SK-N-SH (cell line): ENCODE measurements around the gene TSHZ3. TPM values are rescaled to one million over a fixed set of nuclear protein-coding genes. Genes with fewer than 3 reads are reported as not detected.
A peak's percentile ranks its signal among the peaks of the same experiment; 100 is the strongest.

Experiments used
- CTCF ChIA-PET: fragments of 300-600, 350-600 bp; formaldehyde crosslinking; extraction: SDS; loops from one replicate; lab custom pipeline; 2021; lab: Yijun Ruan, JAX
- POLR2A ChIA-PET: fragments of 350-600 bp; sonication (Branson Sonifier 250); formaldehyde crosslinking; extraction: SDS; loops from one replicate; lab custom pipeline; 2020; ENCODE audit warnings: antibody characterized with exemption, inconsistent platforms; lab: Yijun Ruan, JAX
- DNase-seq: peaks from one replicate; pipeline ENCODE4 v3.0.0; 2012
- H2AFZ ChIP-seq: fragments of 200-600 bp; sonication (generic); 2 replicates; pipeline ENCODE4 v1.8.1; 2016; ENCODE audit warnings: antibody characterized with exemption, mild to moderate bottlenecking, low read depth
- H3F3A ChIP-seq: fragments of 200-600 bp; sonication (generic); replicated peaks from 2 replicates; pipeline ENCODE3; 2016; ENCODE audit warnings: antibody characterized with exemption, mild to moderate bottlenecking; ENCODE audit not compliant: insufficient read depth
- H3K27ac ChIP-seq, 2 experiments: fragments of 200-500 bp in 1 of 2; fragments of 200-600 bp in 1 of 2; sonication (Bioruptor generic) in 1 of 2; sonication (generic), shearing (Covaris generic) in 1 of 2; 2 replicates each; pipeline versions ENCODE4 v1.5.1 to v1.6.1; 2014 to 2016; ENCODE audit warnings: low read depth in 2 of 2, inconsistent platforms in 1 of 2, low read length in 1 of 2, mild to moderate bottlenecking in 1 of 2, mixed read lengths in 1 of 2
- H3K27me3 ChIP-seq: fragments of 200-600 bp; sonication (generic), shearing (Covaris generic); 2 replicates; pipeline ENCODE4 v1.6.1; 2016; ENCODE audit warnings: mixed run types; ENCODE audit not compliant: insufficient read depth
- H3K36me3 ChIP-seq, 2 experiments: fragments of 200-500 bp in 1 of 2; fragments of 200-600 bp in 1 of 2; sonication (Bioruptor generic) in 1 of 2; sonication (generic) in 1 of 2; replicated peaks in 1 of 2; 2 replicates each; pipeline versions ENCODE3 to v1.5.1; 2014 to 2016; ENCODE audit warnings: low read length in 1 of 2, mild to moderate bottlenecking in 1 of 2; ENCODE audit not compliant: insufficient read depth in 2 of 2, control insufficient read depth in 1 of 2
- H3K4me1 ChIP-seq, 2 experiments: fragments of 200-500 bp in 1 of 2; fragments of 200-600 bp in 1 of 2; sonication (Bioruptor generic) in 1 of 2; sonication (generic), shearing (Covaris generic) in 1 of 2; 2 replicates each; pipeline versions ENCODE4 v1.5.1 to v1.6.1; 2014 to 2016; ENCODE audit warnings: low read depth in 1 of 2, low read length in 1 of 2, mixed run types in 1 of 2; ENCODE audit not compliant: insufficient read depth in 2 of 2, control insufficient read depth in 1 of 2
- H3K4me2 ChIP-seq: fragments of 200-600 bp; sonication (generic), shearing (Covaris generic); 2 replicates; pipeline ENCODE4 v1.6.1; 2017; ENCODE audit warnings: mixed run types
- H3K4me3 ChIP-seq, 2 experiments: fragments of 200-500 bp in 1 of 2; fragments of 200-600 bp in 1 of 2; sonication (Bioruptor generic) in 1 of 2; sonication (generic), shearing (Covaris generic) in 1 of 2; 2 replicates each; pipeline versions ENCODE4 v1.5.1 to v1.8.1; 2014 to 2016; ENCODE audit warnings: low read depth in 2 of 2, inconsistent platforms in 1 of 2, low read length in 1 of 2, mild to moderate bottlenecking in 1 of 2, mixed read lengths in 1 of 2, moderate library complexity in 1 of 2
- H3K79me2 ChIP-seq: fragments of 200-600 bp; sonication (generic); 2 replicates; pipeline ENCODE4 v1.8.1; 2017; ENCODE audit warnings: mild to moderate bottlenecking; ENCODE audit not compliant: insufficient read depth
- H3K9ac ChIP-seq: fragments of 200-600 bp; sonication (generic); 2 replicates; pipeline ENCODE4 v1.6.1; 2017; ENCODE audit warnings: mixed run types
- H3K9me2 ChIP-seq: fragments of 200-600 bp; sonication (generic); 2 replicates; pipeline ENCODE4 v1.6.1; 2017; ENCODE audit warnings: mixed run types
- H3K9me3 ChIP-seq: fragments of 200-600 bp; sonication (generic); 2 replicates; pipeline ENCODE4 v1.6.1; 2017; ENCODE audit warnings: mixed run types, mild to moderate bottlenecking, moderate library complexity
- H4K20me1 ChIP-seq: fragments of 200-600 bp; sonication (generic); 2 replicates; pipeline ENCODE4 v1.6.1; 2017; ENCODE audit warnings: mild to moderate bottlenecking, mixed run types; ENCODE audit not compliant: insufficient read depth
- CHD2 ChIP-seq: fragments of 150-350 bp; IDR thresholded peaks from 2 replicates; pipeline ENCODE4 v1.6.1; 2018; ENCODE audit warnings: low read length; ENCODE audit not compliant: partially characterized antibody
- ELF1 ChIP-seq: IDR thresholded peaks from 2 replicates; pipeline ENCODE4 v1.4.0; 2012
- EP300 ChIP-seq, 2 experiments: IDR thresholded peaks; 2 replicates each; pipeline versions ENCODE4 v1.4.0 to v1.6.1; 2012; ENCODE audit warnings: borderline replicate concordance in 1 of 2, low read depth in 1 of 2, low read length in 1 of 2
- EZH2phosphoT487 ChIP-seq: fragments of 200-600 bp; sonication (generic); IDR thresholded peaks from 2 replicates; pipeline ENCODE4 v1.6.1; 2017; ENCODE audit warnings: low read depth, mixed run types, mild to moderate bottlenecking, antibody characterized with exemption, moderate library complexity, borderline replicate concordance
- FOXM1 ChIP-seq: IDR thresholded peaks from 2 replicates; pipeline ENCODE4 v1.4.0; 2012; ENCODE audit warnings: low read depth, mild to moderate bottlenecking
- JUND ChIP-seq: IDR thresholded peaks from 2 replicates; pipeline ENCODE4 v1.4.0; 2012
- MXI1 ChIP-seq: IDR thresholded peaks from 2 replicates; pipeline ENCODE4 v1.6.1; 2012; ENCODE audit warnings: mild to moderate bottlenecking, low read depth, low read length, improper control_type of control experiment
- NRF1 ChIP-seq: IDR thresholded peaks from 2 replicates; pipeline ENCODE4 v1.6.1; 2012; ENCODE audit warnings: low read depth, mild to moderate bottlenecking, low read length
- POLR2AphosphoS5 ChIP-seq: IDR thresholded peaks from 2 replicates; pipeline ENCODE4 v1.6.1; 2012; ENCODE audit warnings: low read depth, low read length
- RCOR1 ChIP-seq: fragments of 150-350 bp; IDR thresholded peaks from 2 replicates; pipeline ENCODE4 v1.6.1; 2017; ENCODE audit warnings: antibody characterized with exemption, low read length
- RXRA ChIP-seq: IDR thresholded peaks from 2 replicates; pipeline ENCODE4 v1.4.0; 2012; ENCODE audit warnings: low read depth, mild to moderate bottlenecking, borderline replicate concordance
- SIN3A ChIP-seq: IDR thresholded peaks from 2 replicates; pipeline ENCODE4 v1.6.1; 2012; ENCODE audit warnings: low read depth, mild to moderate bottlenecking, low read length, moderate library complexity, borderline replicate concordance
- SMC3 ChIP-seq: IDR thresholded peaks from 2 replicates; pipeline ENCODE4 v1.6.1; 2012; ENCODE audit warnings: low read depth, low read length, improper control_type of control experiment
- TAF1 ChIP-seq: IDR thresholded peaks from 2 replicates; pipeline ENCODE4 v1.6.1; 2012; ENCODE audit warnings: low read depth, mild to moderate bottlenecking, low read length, moderate library complexity, borderline replicate concordance
- TCF12 ChIP-seq: IDR thresholded peaks from 2 replicates; pipeline ENCODE4 v1.4.0; 2012
- WGBS: methylation state at CpG from one replicate; pipeline ENCODE4 v1.1.6; 2017; ENCODE audit warnings: low lambda C conversion rate; 5-methylcytosine and 5-hydroxymethylcytosine counted together
- polyA plus RNA-seq, 3 experiments: library from polyadenylated mRNA; depleted of rRNA; stranded (reverse); fragments of >200 nt; gene quantifications; 2 replicates each; pipeline ENCODE4 v1.2.3, GENCODE V29; 2012
- TF ChIP-seq, protein P1 (sequence below): IDR thresholded peaks from 2 replicates; pipeline ENCODE4 v1.4.0; 2012; ENCODE audit warnings: low read depth, borderline replicate concordance
- TF ChIP-seq, protein P2 (sequence below): fragments of 150-350 bp; IDR thresholded peaks from 2 replicates; pipeline ENCODE4 v1.6.1; 2017; ENCODE audit warnings: antibody characterized with exemption, low read length, low read depth, borderline replicate concordance
- TF ChIP-seq, protein P3 (sequence below): IDR thresholded peaks from 2 replicates; pipeline ENCODE4 v1.4.0; 2012; ENCODE audit warnings: low read depth, borderline replicate concordance
- TF ChIP-seq, protein P4 (sequence below): IDR thresholded peaks from 2 replicates; pipeline ENCODE4 v1.6.1; 2012; ENCODE audit warnings: mild to moderate bottlenecking, low read depth, low read length, moderate library complexity

Gene TSHZ3
- polyA plus RNA-seq, 1 of the 3 experiments (the other 2 are of a cell fraction) = 3.3 TPM

DNA sequence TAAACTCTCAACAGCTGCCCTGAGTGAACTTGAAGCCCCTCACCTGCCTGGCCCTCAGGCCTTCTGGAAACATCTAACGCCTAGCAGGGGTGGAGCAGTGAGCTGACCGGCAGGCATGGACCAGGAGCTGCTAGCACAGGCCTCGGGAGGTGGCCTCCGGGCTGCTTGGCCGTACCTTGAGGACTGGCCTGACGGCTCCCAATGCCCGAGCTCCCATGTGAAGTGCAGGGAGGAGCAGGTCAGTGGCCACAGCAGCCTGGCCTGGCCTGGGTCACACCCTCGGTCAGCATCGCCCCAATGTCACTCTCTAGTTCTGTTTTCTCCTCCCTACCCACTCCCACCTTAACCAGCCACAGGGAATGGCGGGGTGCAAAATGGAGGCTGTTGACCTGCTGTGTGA is 19.0 kb downstream of the TSHZ3 start:
- peak overlapping the region in 1 of 2 experiments; percentile 7; a peak in 1 of 4 replicates for H3K27ac ChIP-seq
- 84% methylated on average over 9 of the region's 10 CpGs for WGBS
- no peak overlapping the region for H3K4me2 ChIP-seq
- no peak overlapping the region for H2AFZ ChIP-seq
- no peak for DNase-seq
- H4K20me1 ChIP-seq = peaks cover 7% of the 10 kb centered on the region
- no peak overlapping the region for H3K4me3 ChIP-seq
- peaks cover 20 to 53% of the 10 kb centered on the region in 2 experiments; a peak in 3 of 4 replicates for H3K4me1 ChIP-seq
- no peaks in the 10 kb centered on the region for H3K9me2 ChIP-seq
- H3K9me3 ChIP-seq = no peaks in the 10 kb centered on the region
- no peaks in the 10 kb centered on the region for H3F3A ChIP-seq
- H3K27me3 ChIP-seq = no peaks in the 10 kb centered on the region
- H3K36me3 ChIP-seq = no peaks in the 10 kb centered on the region
- H3K79me2 ChIP-seq = peaks cover 83% of the 10 kb centered on the region
- POLR2A ChIA-PET = no interaction called here
- H3K9ac ChIP-seq = no peak overlapping the region
- CTCF ChIA-PET = interaction anchor here (1.2 to 3.3 kb wide), 4 partner anchors 8 to 595 kb away, joined by 3 to 17 read pairs (median 9); no protein-coding TSS in a partner anchor
- no peak for TF ChIP-seq JUND
- no peak for TF ChIP-seq ELF1
- TF ChIP-seq SIN3A = no peak
- no peak for TF ChIP-seq RXRA
- TF ChIP-seq SMC3 = no peak
- TF ChIP-seq EP300 (IDR thresholded peaks at IDR 0.05; ENCODE audit: borderline replicate concordance in 1 of 2, low read depth in 1 of 2, low read length in 1 of 2) = no peak
- TF ChIP-seq, protein P1, sequence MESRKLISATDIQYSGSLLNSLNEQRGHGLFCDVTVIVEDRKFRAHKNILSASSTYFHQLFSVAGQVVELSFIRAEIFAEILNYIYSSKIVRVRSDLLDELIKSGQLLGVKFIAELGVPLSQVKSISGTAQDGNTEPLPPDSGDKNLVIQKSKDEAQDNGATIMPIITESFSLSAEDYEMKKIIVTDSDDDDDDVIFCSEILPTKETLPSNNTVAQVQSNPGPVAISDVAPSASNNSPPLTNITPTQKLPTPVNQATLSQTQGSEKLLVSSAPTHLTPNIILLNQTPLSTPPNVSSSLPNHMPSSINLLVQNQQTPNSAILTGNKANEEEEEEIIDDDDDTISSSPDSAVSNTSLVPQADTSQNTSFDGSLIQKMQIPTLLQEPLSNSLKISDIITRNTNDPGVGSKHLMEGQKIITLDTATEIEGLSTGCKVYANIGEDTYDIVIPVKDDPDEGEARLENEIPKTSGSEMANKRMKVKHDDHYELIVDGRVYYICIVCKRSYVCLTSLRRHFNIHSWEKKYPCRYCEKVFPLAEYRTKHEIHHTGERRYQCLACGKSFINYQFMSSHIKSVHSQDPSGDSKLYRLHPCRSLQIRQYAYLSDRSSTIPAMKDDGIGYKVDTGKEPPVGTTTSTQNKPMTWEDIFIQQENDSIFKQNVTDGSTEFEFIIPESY = no peak
- no peak for TF ChIP-seq RCOR1
- no peak for TF ChIP-seq TCF12
- TF ChIP-seq MXI1 = no peak
- no peak for TF ChIP-seq TAF1
- TF ChIP-seq, protein P2, sequence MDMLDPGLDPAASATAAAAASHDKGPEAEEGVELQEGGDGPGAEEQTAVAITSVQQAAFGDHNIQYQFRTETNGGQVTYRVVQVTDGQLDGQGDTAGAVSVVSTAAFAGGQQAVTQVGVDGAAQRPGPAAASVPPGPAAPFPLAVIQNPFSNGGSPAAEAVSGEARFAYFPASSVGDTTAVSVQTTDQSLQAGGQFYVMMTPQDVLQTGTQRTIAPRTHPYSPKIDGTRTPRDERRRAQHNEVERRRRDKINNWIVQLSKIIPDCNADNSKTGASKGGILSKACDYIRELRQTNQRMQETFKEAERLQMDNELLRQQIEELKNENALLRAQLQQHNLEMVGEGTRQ = no peak
- no peak for TF ChIP-seq FOXM1
- TF ChIP-seq, protein P3, sequence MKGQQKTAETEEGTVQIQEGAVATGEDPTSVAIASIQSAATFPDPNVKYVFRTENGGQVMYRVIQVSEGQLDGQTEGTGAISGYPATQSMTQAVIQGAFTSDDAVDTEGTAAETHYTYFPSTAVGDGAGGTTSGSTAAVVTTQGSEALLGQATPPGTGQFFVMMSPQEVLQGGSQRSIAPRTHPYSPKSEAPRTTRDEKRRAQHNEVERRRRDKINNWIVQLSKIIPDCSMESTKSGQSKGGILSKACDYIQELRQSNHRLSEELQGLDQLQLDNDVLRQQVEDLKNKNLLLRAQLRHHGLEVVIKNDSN = no peak
- TF ChIP-seq POLR2AphosphoS5 = no peak

DNA sequence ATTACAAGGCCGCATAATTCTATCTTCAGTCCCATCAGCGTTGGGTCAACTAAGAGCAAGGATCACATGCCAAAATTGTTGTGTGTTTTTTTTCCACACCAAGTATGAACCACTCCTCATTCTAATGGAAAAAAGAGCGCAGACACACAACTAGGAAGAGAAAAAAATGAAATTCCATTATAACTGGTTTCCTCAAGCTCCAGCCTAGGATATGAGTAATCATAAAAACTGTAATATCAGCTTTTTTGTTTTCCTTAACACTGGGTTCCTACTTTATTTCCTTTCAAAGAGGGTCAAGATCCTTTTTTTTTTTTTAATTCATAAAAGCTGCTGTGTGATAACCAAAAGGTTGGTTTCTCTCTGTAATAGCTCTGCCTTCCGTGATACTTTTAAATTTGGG is 19.4 kb downstream of the TSHZ3 start:
- H3F3A ChIP-seq = no peaks in the 10 kb centered on the region
- no peaks in the 10 kb centered on the region for H3K9me2 ChIP-seq
- CTCF ChIA-PET = interaction anchor here (3.0 to 3.3 kb wide), 2 partner anchors 9 to 15 kb away, joined by 13 to 17 read pairs; no protein-coding TSS in a partner anchor
- H3K4me2 ChIP-seq = no peak overlapping the region
- H3K36me3 ChIP-seq = no peaks in the 10 kb centered on the region
- H4K20me1 ChIP-seq = peaks cover 7% of the 10 kb centered on the region
- no peaks in the 10 kb centered on the region for H3K9me3 ChIP-seq
- 0 out of 4 replicates have a peak overlapping the region, but pooled peaks of 1 of the 2 experiments have one; percentile 7 for H3K27ac ChIP-seq
- peaks cover 20 to 51% of the 10 kb centered on the region in 2 experiments; a peak in 3 of 4 replicates for H3K4me1 ChIP-seq
- H3K4me3 ChIP-seq = no peak overlapping the region
- H3K27me3 ChIP-seq = no peaks in the 10 kb centered on the region
- WGBS = 81% methylated on average over 4 of the region's 4 CpGs
- DNase-seq = no peak
- peaks cover 81% of the 10 kb centered on the region for H3K79me2 ChIP-seq
- POLR2A ChIA-PET = interaction anchor here (0.7 kb wide), 1 partner anchor 611 kb away, joined by 4 read pairs; no protein-coding TSS in a partner anchor
- no peak overlapping the region for H2AFZ ChIP-seq
- no peak overlapping the region for H3K9ac ChIP-seq
- no peak for TF ChIP-seq TAF1
- no peak for TF ChIP-seq EZH2phosphoT487
- no peak for TF ChIP-seq JUND
- TF ChIP-seq CHD2 = no peak
- TF ChIP-seq, protein P4, sequence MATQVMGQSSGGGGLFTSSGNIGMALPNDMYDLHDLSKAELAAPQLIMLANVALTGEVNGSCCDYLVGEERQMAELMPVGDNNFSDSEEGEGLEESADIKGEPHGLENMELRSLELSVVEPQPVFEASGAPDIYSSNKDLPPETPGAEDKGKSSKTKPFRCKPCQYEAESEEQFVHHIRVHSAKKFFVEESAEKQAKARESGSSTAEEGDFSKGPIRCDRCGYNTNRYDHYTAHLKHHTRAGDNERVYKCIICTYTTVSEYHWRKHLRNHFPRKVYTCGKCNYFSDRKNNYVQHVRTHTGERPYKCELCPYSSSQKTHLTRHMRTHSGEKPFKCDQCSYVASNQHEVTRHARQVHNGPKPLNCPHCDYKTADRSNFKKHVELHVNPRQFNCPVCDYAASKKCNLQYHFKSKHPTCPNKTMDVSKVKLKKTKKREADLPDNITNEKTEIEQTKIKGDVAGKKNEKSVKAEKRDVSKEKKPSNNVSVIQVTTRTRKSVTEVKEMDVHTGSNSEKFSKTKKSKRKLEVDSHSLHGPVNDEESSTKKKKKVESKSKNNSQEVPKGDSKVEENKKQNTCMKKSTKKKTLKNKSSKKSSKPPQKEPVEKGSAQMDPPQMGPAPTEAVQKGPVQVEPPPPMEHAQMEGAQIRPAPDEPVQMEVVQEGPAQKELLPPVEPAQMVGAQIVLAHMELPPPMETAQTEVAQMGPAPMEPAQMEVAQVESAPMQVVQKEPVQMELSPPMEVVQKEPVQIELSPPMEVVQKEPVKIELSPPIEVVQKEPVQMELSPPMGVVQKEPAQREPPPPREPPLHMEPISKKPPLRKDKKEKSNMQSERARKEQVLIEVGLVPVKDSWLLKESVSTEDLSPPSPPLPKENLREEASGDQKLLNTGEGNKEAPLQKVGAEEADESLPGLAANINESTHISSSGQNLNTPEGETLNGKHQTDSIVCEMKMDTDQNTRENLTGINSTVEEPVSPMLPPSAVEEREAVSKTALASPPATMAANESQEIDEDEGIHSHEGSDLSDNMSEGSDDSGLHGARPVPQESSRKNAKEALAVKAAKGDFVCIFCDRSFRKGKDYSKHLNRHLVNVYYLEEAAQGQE = no peak
- TF ChIP-seq NRF1 = no peak
- TF ChIP-seq, protein P3 = no peak
